Nucleus accumbens (tissue), 56 donors: ENCODE results near the gene PNMA8A.
A peak's percentile ranks its signal among the peaks of the same experiment; 100 is the strongest.

ENCODE experiments used
- DNase-seq, 56 donors: peaks; one replicate each; lab custom pipeline; 2025; lab: John Stamatoyannopoulos, UW

Gene PNMA8A

GRCh38 chr19:46493236-46494145, 22.1 kb upstream of the PNMA8A start:
- peak in 5 of 56 donors; percentile 12 to 52 (median 20) for DNase-seq

- DNase-seq = no peak
Measured at GRCh38 chr19:46492841-46493235, 21.5 kb upstream of the PNMA8A start.

- DNase-seq = no peak
Measured at GRCh38 chr19:46491975-46492682, 20.8 kb upstream of the PNMA8A start.

- DNase-seq = no peak
Measured at GRCh38 chr19:46490774-46491173, 19.4 kb upstream of the PNMA8A start.

GRCh38 chr19:46489445-46490272, 18.3 kb upstream of the PNMA8A start:
- DNase-seq = peak in 39 of 56 donors; percentile 8 to 81 (median 49)

- DNase-seq = no peak
Measured at GRCh38 chr19:46488551-46488950, 17.2 kb upstream of the PNMA8A start.

- DNase-seq = peak in 49 of 56 donors; percentile 14 to 89 (median 63)
Measured at GRCh38 chr19:46487802-46488445, 16.6 kb upstream of the PNMA8A start.

- no peak for DNase-seq
Measured at GRCh38 chr19:46487178-46487801, 15.9 kb upstream of the PNMA8A start.

- no peak for DNase-seq
Measured at GRCh38 chr19:46486358-46486757, 15.0 kb upstream of the PNMA8A start.

GRCh38 chr19:46484656-46485055, 13.3 kb upstream of the PNMA8A start:
- no peak for DNase-seq

GRCh38 chr19:46482631-46483030, 11.3 kb upstream of the PNMA8A start:
- DNase-seq = no peak

GRCh38 chr19:46481947-46482346, 10.6 kb upstream of the PNMA8A start:
- DNase-seq = no peak

- peak in 1 of 56 donors; percentile 22 for DNase-seq
Measured at GRCh38 chr19:46481223-46481848, 10.0 kb upstream of the PNMA8A start.

GRCh38 chr19:46480415-46480814, 9.1 kb upstream of the PNMA8A start:
- DNase-seq = no peak

GRCh38 chr19:46478356-46478986, 7.1 kb upstream of the PNMA8A start:
- DNase-seq = peak in 35 of 56 donors; percentile 15 to 85 (median 54)

- no peak for DNase-seq
Measured at GRCh38 chr19:46475986-46476385, 4.6 kb upstream of the PNMA8A start.

- DNase-seq = no peak
Measured at GRCh38 chr19:46474211-46474610, 2.8 kb upstream of the PNMA8A start.

- DNase-seq = no peak
Measured at GRCh38 chr19:46472592-46472991, 1.2 kb upstream of the PNMA8A start.
